Measurements from ENCODE around the gene PALM3. TPM values are rescaled to one million over a fixed set of nuclear protein-coding genes. Genes with fewer than 3 reads are reported as not detected.
A peak's percentile ranks its signal among the peaks of the same experiment; 100 is the strongest.
"Not testable (repeated sequence)": the region's sequence is repeated elsewhere in the genome, so short reads cannot be mapped to it uniquely, and the experiment has no call there.

Gene PALM3
- polyA plus RNA-seq, 3 donors, result not detected

GRCh38 chr19:14042659-14043608 is 18.9 kb downstream of the PALM3 start:
- not testable (repeated sequence) for H3K4me3 Mint-ChIP-seq; H3K4me2 ChIP-seq (replicated peaks; ENCODE audit: extremely low read depth, low read length, poor library complexity, severe bottlenecking); H3K27me3 ChIP-seq (ENCODE audit: control insufficient read depth in 2 of 2, insufficient read depth in 2 of 2, low read length in 2 of 2); H3K9ac ChIP-seq (ENCODE audit: insufficient read depth, low read length, poor library complexity, severe bottlenecking); H3K27me3 Mint-ChIP-seq (ENCODE audit: low read depth in 3 of 3); H3K9me3 ChIP-seq (replicated peaks in 1 of 2; ENCODE audit: control insufficient read depth in 1 of 2, insufficient read depth in 1 of 2, low read length in 2 of 2); H4K20me1 ChIP-seq (ENCODE audit: insufficient read depth, low read length); H3K4me1 ChIP-seq (ENCODE audit: control insufficient read depth in 1 of 2, insufficient read depth in 2 of 2, low read length in 2 of 2); H3K4me3 ChIP-seq (replicated peaks in 1 of 3; ENCODE audit: low read depth in 2 of 3, low read length in 3 of 3); H3K9me3 Mint-ChIP-seq; H2AFZ ChIP-seq (ENCODE audit: insufficient read depth, low read depth, low read length, poor library complexity, severe bottlenecking); H3K79me2 ChIP-seq (ENCODE audit: insufficient read depth, low read length)
- Mint-ChIP-seq H3K4me1 (peaks cover 21% of the 10 kb centered on the region), H3K27ac (peak overlapping the region; percentile 82 to 93 (median 86)), H3K36me3 (peaks cover 69 to 97% of the 10 kb centered on the region in 2 donors)
- WGBS (ENCODE audit: insufficient coverage), result 30% methylated on average over 2 of the region's 19 CpGs
- intact Hi-C loops (cut with micrococcal nuclease), result loop anchor here in 1 of 2 donors (10.0 kb wide), 1 partner anchor 158 kb away; no protein-coding TSS in a partner anchor
- H3K36me3 ChIP-seq (replicated peaks in 1 of 2; ENCODE audit: control insufficient read depth in 1 of 2, insufficient read depth in 2 of 2, low read length in 2 of 2), result peaks cover 66 to 87% of the 10 kb centered on the region in 2 donors
- TF ChIP-seq, protein P1, sequence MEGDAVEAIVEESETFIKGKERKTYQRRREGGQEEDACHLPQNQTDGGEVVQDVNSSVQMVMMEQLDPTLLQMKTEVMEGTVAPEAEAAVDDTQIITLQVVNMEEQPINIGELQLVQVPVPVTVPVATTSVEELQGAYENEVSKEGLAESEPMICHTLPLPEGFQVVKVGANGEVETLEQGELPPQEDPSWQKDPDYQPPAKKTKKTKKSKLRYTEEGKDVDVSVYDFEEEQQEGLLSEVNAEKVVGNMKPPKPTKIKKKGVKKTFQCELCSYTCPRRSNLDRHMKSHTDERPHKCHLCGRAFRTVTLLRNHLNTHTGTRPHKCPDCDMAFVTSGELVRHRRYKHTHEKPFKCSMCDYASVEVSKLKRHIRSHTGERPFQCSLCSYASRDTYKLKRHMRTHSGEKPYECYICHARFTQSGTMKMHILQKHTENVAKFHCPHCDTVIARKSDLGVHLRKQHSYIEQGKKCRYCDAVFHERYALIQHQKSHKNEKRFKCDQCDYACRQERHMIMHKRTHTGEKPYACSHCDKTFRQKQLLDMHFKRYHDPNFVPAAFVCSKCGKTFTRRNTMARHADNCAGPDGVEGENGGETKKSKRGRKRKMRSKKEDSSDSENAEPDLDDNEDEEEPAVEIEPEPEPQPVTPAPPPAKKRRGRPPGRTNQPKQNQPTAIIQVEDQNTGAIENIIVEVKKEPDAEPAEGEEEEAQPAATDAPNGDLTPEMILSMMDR (IDR thresholded peaks at IDR 0.05), result peak; percentile 55
- H3K27ac ChIP-seq (ENCODE audit: low read depth in 1 of 2, low read length in 2 of 2), result peak overlapping the region; percentile 44 to 73
- DNase-seq, result peak; percentile 54 to 68 (median 66)

- peaks cover 0 to 3% of the 10 kb centered on the region in 2 donors for H3K4me1 ChIP-seq (ENCODE audit: control insufficient read depth in 1 of 2, insufficient read depth in 2 of 2, low read length in 2 of 2)
- 95% methylated on average over 6 of the region's 7 CpGs for WGBS (ENCODE audit: insufficient coverage)
Observed at GRCh38 chr19:14039181-14039580, 22.7 kb downstream of the PALM3 start.

More at GRCh38 chr19:14039181-14039580, 22.7 kb downstream of the PALM3 start:
- H3K4me2 ChIP-seq (replicated peaks; ENCODE audit: extremely low read depth, low read length, poor library complexity, severe bottlenecking), result no peak overlapping the region
- intact Hi-C loops (cut with micrococcal nuclease), result no loop called here
- no peak overlapping the region for H3K27ac ChIP-seq (ENCODE audit: low read depth in 1 of 2, low read length in 2 of 2)
- Mint-ChIP-seq H3K27ac (no peak overlapping the region), H3K36me3 (peaks cover 64 to 89% of the 10 kb centered on the region in 2 donors), H3K27me3 (ENCODE audit: low read depth in 3 of 3) (peaks cover 0 to 2% (median 0%) of the 10 kb centered on the region in 3 donors), H3K4me1 (peaks cover 10% of the 10 kb centered on the region), H3K9me3 (peaks cover 0 to 3% (median 0%) of the 10 kb centered on the region in 7 donors), H3K4me3 (no peak overlapping the region)
- H3K79me2 ChIP-seq (ENCODE audit: insufficient read depth, low read length), result peaks cover 5% of the 10 kb centered on the region
- no peaks in the 10 kb centered on the region for H3K27me3 ChIP-seq (ENCODE audit: control insufficient read depth in 2 of 2, insufficient read depth in 2 of 2, low read length in 2 of 2)
- H3K36me3 ChIP-seq (replicated peaks in 1 of 2; ENCODE audit: control insufficient read depth in 1 of 2, insufficient read depth in 2 of 2, low read length in 2 of 2), result peaks cover 63 to 77% of the 10 kb centered on the region in 2 donors
- no peak overlapping the region for H2AFZ ChIP-seq (ENCODE audit: insufficient read depth, low read depth, low read length, poor library complexity, severe bottlenecking)
- TF ChIP-seq, protein P1 (IDR thresholded peaks at IDR 0.05), result no peak
- no peak overlapping the region for H3K9ac ChIP-seq (ENCODE audit: insufficient read depth, low read length, poor library complexity, severe bottlenecking)
- no peaks in the 10 kb centered on the region for H3K9me3 ChIP-seq (replicated peaks in 1 of 2; ENCODE audit: control insufficient read depth in 1 of 2, insufficient read depth in 1 of 2, low read length in 2 of 2)
- no peak overlapping the region for H3K4me3 ChIP-seq (replicated peaks in 1 of 3; ENCODE audit: low read depth in 2 of 3, low read length in 3 of 3)
- DNase-seq, result no peak
- no peaks in the 10 kb centered on the region for H4K20me1 ChIP-seq (ENCODE audit: insufficient read depth, low read length)

Measured in CD14-positive monocyte (primary cell).